Naive thymus-derived CD8-positive, alpha-beta T cell (primary cell): ENCODE data around the gene DMBX1. TPM values are rescaled to one million over a fixed set of nuclear protein-coding genes. Genes with fewer than 3 reads are reported as not detected.

Experiments used
- ATAC-seq, 2 donors: fragments of 150-1000 bp; cut with Tn5 transposase in 1 of 2; sonication (Bioruptor Pico), chemical (Tn5 transposase) in 1 of 2; 1 replicate in 1 of 2; 2 replicates in 1 of 2; pipeline ENCODE4 v1.10.0; 2021; ENCODE audit warnings: mild to moderate bottlenecking in 2 of 2, moderate library complexity in 2 of 2
- POLR2A ChIA-PET: fragments of 350-600 bp; sonication (Branson Sonifier 250); formaldehyde crosslinking; loops from one replicate; lab custom pipeline; 2021; ENCODE audit warnings: antibody characterized with exemption; lab: Charles Lee
- DNase-seq, 10 donors: peaks; one replicate each; pipeline versions ENCODE4 v3.0.0 to v3.0.0-alpha.2; 2020 to 2022
- H3K27ac Mint-ChIP-seq, 10 donors: one replicate each; pipeline ENCODE4 v1.8.0; 2020 to 2022; ENCODE audit warnings: mild to moderate bottlenecking in 10 of 10, mixed read lengths in 10 of 10, moderate library complexity in 4 of 10, inconsistent platforms in 1 of 10
- H3K27me3 Mint-ChIP-seq, 5 donors: one replicate each; pipeline ENCODE4 v1.8.0; 2021 to 2022; ENCODE audit warnings: mixed read lengths in 5 of 5
- H3K36me3 Mint-ChIP-seq, 3 donors: one replicate each; pipeline ENCODE4 v1.8.0; 2020 to 2022; ENCODE audit warnings: mixed read lengths in 3 of 3, mild to moderate bottlenecking in 2 of 3, inconsistent platforms in 1 of 3
- H3K4me1 Mint-ChIP-seq, 4 donors: one replicate each; pipeline ENCODE4 v1.8.0; 2021 to 2022; ENCODE audit warnings: mixed read lengths in 4 of 4
- H3K4me3 Mint-ChIP-seq, 10 donors: one replicate each; pipeline ENCODE4 v1.8.0; 2020 to 2022; ENCODE audit warnings: mild to moderate bottlenecking in 10 of 10, mixed read lengths in 10 of 10, moderate library complexity in 6 of 10, inconsistent platforms in 1 of 10
- H3K9me3 Mint-ChIP-seq, 9 donors: one replicate each; pipeline ENCODE4 v1.8.0; 2020 to 2022; ENCODE audit warnings: mixed read lengths in 9 of 9, mild to moderate bottlenecking in 3 of 9, inconsistent platforms in 1 of 9, moderate library complexity in 1 of 9
- polyA plus RNA-seq, 3 donors: library from polyadenylated mRNA; unstranded; fragments of 300-500 nt; fragmentation: Illumina TruSeq; gene quantifications; one replicate each; pipeline ENCODE4 v1.2.3, GENCODE V29; 2021
- total RNA-seq, 8 experiments: library from RNA in 2 of 8; stranded (reverse) in 2 of 8; gene quantifications; one replicate each; pipeline ENCODE4 v1.2.3 and lab custom pipeline; 2021 to 2026

DMBX1 gene
- total and polyA plus RNA-seq, 5 experiments from 2014 or later, result not detected

GRCh38 chr1:46520063-46520911, 30.7 kb downstream of the DMBX1 start:
- POLR2A ChIA-PET, result no interaction called here
- Mint-ChIP-seq H3K36me3 (no peaks in the 10 kb centered on the region), H3K27me3 (peaks cover 15 to 38% (median 27%) of the 10 kb centered on the region in 5 donors), H3K4me3 (no peak overlapping the region), H3K9me3 (no peaks in the 10 kb centered on the region), H3K27ac (peak overlapping the region in 1 of 10 donors; percentile 72), H3K4me1 (peaks cover 0 to 13% (median 2%) of the 10 kb centered on the region in 4 donors)
- no peak for DNase-seq
- ATAC-seq, result no peak

GRCh38 chr1:46521414-46521813, 31.8 kb downstream of the DMBX1 start:
- POLR2A ChIA-PET, result no interaction called here
- Mint-ChIP-seq H3K27ac (peak overlapping the region in 1 of 10 donors; percentile 77), H3K9me3 (no peaks in the 10 kb centered on the region), H3K27me3 (peaks cover 13 to 40% (median 27%) of the 10 kb centered on the region in 5 donors), H3K4me3 (no peak overlapping the region), H3K4me1 (peaks cover 0 to 7% (median 2%) of the 10 kb centered on the region in 4 donors), H3K36me3 (no peaks in the 10 kb centered on the region)
- DNase-seq, result no peak
- no peak for ATAC-seq

- peaks cover 13 to 38% (median 22%) of the 10 kb centered on the region in 5 donors for H3K27me3 Mint-ChIP-seq
- no peaks in the 10 kb centered on the region for H3K9me3 Mint-ChIP-seq
- DNase-seq (no peak), ATAC-seq (no peak)
- no peak overlapping the region for H3K27ac Mint-ChIP-seq
- peaks cover 0 to 1% (median 0%) of the 10 kb centered on the region in 4 donors for H3K4me1 Mint-ChIP-seq
- no peaks in the 10 kb centered on the region for H3K36me3 Mint-ChIP-seq
- no peak overlapping the region for H3K4me3 Mint-ChIP-seq
- POLR2A ChIA-PET, result interaction anchor here (0.6 kb wide), 1 partner anchor 288 kb away, joined by 4 read pairs; no protein-coding TSS in a partner anchor
These were observed 32.7 kb downstream of the DMBX1 start for GRCh38 chr1:46522184-46522968.

GRCh38 chr1:46522969-46523320, 33.3 kb downstream of the DMBX1 start:
- H3K27ac Mint-ChIP-seq, result no peak overlapping the region
- no peaks in the 10 kb centered on the region for H3K36me3 Mint-ChIP-seq
- DNase-seq (no peak), ATAC-seq (no peak)
- no peaks in the 10 kb centered on the region for H3K9me3 Mint-ChIP-seq
- no peak overlapping the region for H3K4me3 Mint-ChIP-seq
- peaks cover 0 to 1% (median 0%) of the 10 kb centered on the region in 4 donors for H3K4me1 Mint-ChIP-seq
- peaks cover 13 to 43% (median 24%) of the 10 kb centered on the region in 5 donors for H3K27me3 Mint-ChIP-seq
- POLR2A ChIA-PET, result interaction anchor here (0.6 kb wide), 1 partner anchor 288 kb away, joined by 4 read pairs; no protein-coding TSS in a partner anchor

GRCh38 chr1:46523496-46524353, 34.1 kb downstream of the DMBX1 start:
- H3K27me3 Mint-ChIP-seq, result peaks cover 18 to 43% (median 31%) of the 10 kb centered on the region in 5 donors

GRCh38 chr1:46524843-46525242, 35.2 kb downstream of the DMBX1 start:
- ATAC-seq (no peak), DNase-seq (no peak)
- H3K36me3 Mint-ChIP-seq, result no peaks in the 10 kb centered on the region
- peaks cover 24 to 47% (median 38%) of the 10 kb centered on the region in 5 donors for H3K27me3 Mint-ChIP-seq
- no peaks in the 10 kb centered on the region for H3K9me3 Mint-ChIP-seq
- POLR2A ChIA-PET, result no interaction called here
- H3K4me1 Mint-ChIP-seq, result peaks cover 0 to 8% (median 5%) of the 10 kb centered on the region in 4 donors
- no peak overlapping the region for H3K4me3 Mint-ChIP-seq
- H3K27ac Mint-ChIP-seq, result no peak overlapping the region

More at GRCh38 chr1:46523496-46524353, 34.1 kb downstream of the DMBX1 start:
- Mint-ChIP-seq H3K27ac (no peak overlapping the region), H3K4me3 (no peak overlapping the region), H3K9me3 (no peaks in the 10 kb centered on the region), H3K4me1 (peaks cover 0 to 6% (median 2%) of the 10 kb centered on the region in 4 donors), H3K36me3 (no peaks in the 10 kb centered on the region)
- POLR2A ChIA-PET, result interaction anchor here (0.6 kb wide), 1 partner anchor 289 kb away, joined by 4 read pairs; no protein-coding TSS in a partner anchor
- DNase-seq (no peak), ATAC-seq (no peak)

GRCh38 chr1:46525253-46525983, 35.8 kb downstream of the DMBX1 start:
- POLR2A ChIA-PET, result interaction anchor here (0.6 kb wide), 1 partner anchor 194 kb away, joined by 4 read pairs; no protein-coding TSS in a partner anchor
- peaks cover 23 to 47% (median 36%) of the 10 kb centered on the region in 5 donors for H3K27me3 Mint-ChIP-seq
- H3K27ac Mint-ChIP-seq, result no peak overlapping the region
- DNase-seq (no peak), ATAC-seq (no peak)
- H3K36me3 Mint-ChIP-seq, result no peaks in the 10 kb centered on the region
- no peak overlapping the region for H3K4me3 Mint-ChIP-seq
- H3K9me3 Mint-ChIP-seq, result no peaks in the 10 kb centered on the region
- H3K4me1 Mint-ChIP-seq, result peaks cover 0 to 8% (median 5%) of the 10 kb centered on the region in 4 donors

- H3K27me3 Mint-ChIP-seq, result peaks cover 21 to 50% (median 34%) of the 10 kb centered on the region in 5 donors
- no peaks in the 10 kb centered on the region for H3K9me3 Mint-ChIP-seq
- ATAC-seq, result no peak
- H3K4me1 Mint-ChIP-seq, result peaks cover 0 to 8% (median 5%) of the 10 kb centered on the region in 4 donors
- H3K36me3 Mint-ChIP-seq, result no peaks in the 10 kb centered on the region
- DNase-seq, result no peak
- POLR2A ChIA-PET, result interaction anchor here (0.6 to 0.8 kb wide), 2 partner anchors 8 to 194 kb away, joined by 3 to 4 read pairs; no protein-coding TSS in a partner anchor
- no peak overlapping the region for H3K27ac Mint-ChIP-seq
- no peak overlapping the region for H3K4me3 Mint-ChIP-seq
These were observed 36.5 kb downstream of the DMBX1 start for GRCh38 chr1:46526013-46526690.

- POLR2A ChIA-PET, result interaction anchor here (0.8 kb wide), 1 partner anchor 9 kb away, joined by 3 read pairs; no protein-coding TSS in a partner anchor
- Mint-ChIP-seq H3K27ac (no peak overlapping the region), H3K4me3 (no peak overlapping the region), H3K4me1 (peaks cover 0 to 8% (median 5%) of the 10 kb centered on the region in 4 donors), H3K27me3 (peaks cover 21 to 51% (median 34%) of the 10 kb centered on the region in 5 donors), H3K9me3 (no peaks in the 10 kb centered on the region), H3K36me3 (no peaks in the 10 kb centered on the region)
- ATAC-seq, result no peak
- no peak for DNase-seq
These were observed 37.2 kb downstream of the DMBX1 start for GRCh38 chr1:46526691-46527291.

- ATAC-seq (peak; percentile 50 to 56), DNase-seq (peak; percentile 34 to 76 (median 56))
- H3K9me3 Mint-ChIP-seq, result no peaks in the 10 kb centered on the region
- H3K27me3 Mint-ChIP-seq, result peaks cover 21 to 50% (median 34%) of the 10 kb centered on the region in 5 donors
- H3K4me1 Mint-ChIP-seq, result peaks cover 0 to 8% (median 5%) of the 10 kb centered on the region in 4 donors
- H3K36me3 Mint-ChIP-seq, result no peaks in the 10 kb centered on the region
- no peak overlapping the region for H3K4me3 Mint-ChIP-seq
- peak overlapping the region in 1 of 10 donors; percentile 68 for H3K27ac Mint-ChIP-seq
- POLR2A ChIA-PET, result no interaction called here
These were observed 38.0 kb downstream of the DMBX1 start for GRCh38 chr1:46527474-46528296.
